Motor neuron (in vitro differentiated cells): ENCODE data around the gene CAPN15. TPM values are rescaled to one million over a fixed set of nuclear protein-coding genes. Genes with fewer than 3 reads are reported as not detected.
A peak's percentile ranks its signal among the peaks of the same experiment; 100 is the strongest.

Experiments
- ATAC-seq, 8 experiments: fragments of 200-7000 bp; cut with Tn5 transposase; replicated peaks in 6 of 8; 2 replicates each; pipeline ENCODE4 v1.8.0; 2021; ENCODE audit warnings: mild to moderate bottlenecking in 8 of 8, moderate library complexity in 8 of 8
- H3K27ac ChIP-seq, 2 donors: fragments of 250-450 bp; sonication (Bioruptor Pico); 2 replicates each; pipeline ENCODE4 v1.9.0; 2021; ENCODE audit warnings: antibody characterized with exemption in 2 of 2, mild to moderate bottlenecking in 2 of 2, moderate library complexity in 1 of 2
- H3K4me1 ChIP-seq, 2 donors: fragments of 250-450 bp; sonication (Bioruptor Pico); replicated peaks in 1 of 2; 2 replicates each; pipeline ENCODE4 v1.6.1; 2021; ENCODE audit warnings: antibody characterized with exemption in 2 of 2, mild to moderate bottlenecking in 2 of 2, moderate library complexity in 1 of 2
- H3K4me3 ChIP-seq, 5 donors: fragments of 250-450 bp; sonication (Bioruptor Pico); 2 replicates each; pipeline ENCODE4 v1.9.0; 2021; ENCODE audit warnings: antibody characterized with exemption in 5 of 5, mild to moderate bottlenecking in 5 of 5, moderate library complexity in 4 of 5
- WGBS, 10 experiments: fragments of 450-650 bp; shearing (Covaris generic); methylation state at CpG; one replicate each; pipeline ENCODE4 v1.0.0; 2022; 5-methylcytosine and 5-hydroxymethylcytosine counted together
- in situ Hi-C, 9 experiments: fragments of 400-800 bp; cut with MboI; loops; one replicate each; pipeline ENCODE4 v1.15.0; 2021; ENCODE audit warnings: low sequenced_read_pairs in 9 of 9, low pct_unique_long_range_greater_than_20kb in 2 of 9; ENCODE audit not compliant: unreplicated experiment in 9 of 9
- total RNA-seq, 8 experiments: library from RNA; unstranded; fragments of 300-600 nt; gene quantifications; 2 replicates each; pipeline versions ENCODE4 v1.2.3 to v1.2.4, GENCODE V29; 2022

Gene CAPN15
- total RNA-seq, 8 experiments from 2014 or later: 7.1 to 46.4 (median 12.7) TPM

DNA sequence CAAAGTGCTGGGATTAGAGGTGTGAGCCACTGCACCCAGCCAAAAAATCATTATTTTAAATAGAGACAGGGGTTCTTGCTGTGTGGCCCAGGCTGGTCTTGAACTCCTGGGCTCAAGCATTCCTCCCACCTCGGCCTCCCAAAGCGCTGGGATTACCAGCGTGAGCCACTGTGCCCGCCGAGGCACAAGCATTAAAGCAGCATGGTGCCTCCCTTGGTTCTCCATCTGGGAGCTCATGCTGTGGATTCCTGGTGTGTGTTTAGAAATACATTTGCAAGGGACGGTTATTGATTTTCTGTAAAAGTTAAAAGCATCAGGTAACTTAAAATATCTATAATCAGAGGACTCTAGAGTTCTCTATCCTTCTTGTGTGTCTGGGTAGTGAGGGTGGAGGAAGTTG lies 14.7 kb upstream of the CAPN15 start:
- no peak overlapping the region for H3K4me3 ChIP-seq
- H3K4me1 ChIP-seq: no peaks in the 10 kb centered on the region
- no peak for ATAC-seq
- no peak overlapping the region for H3K27ac ChIP-seq
- in situ Hi-C loops: no loop called here
- 80 to 100% (median 90%) methylated on average over 1 to 5 of the region's 6 CpGs; no CpG with 5 or more reads in 6 of the 10 experiments for WGBS, 10 experiments

- no peak overlapping the region for H3K27ac ChIP-seq
- peak in 1 of 8 experiments; percentile 10 for ATAC-seq
- no peak overlapping the region for H3K4me3 ChIP-seq
- H3K4me1 ChIP-seq: no peaks in the 10 kb centered on the region
- 96 to 100% (median 100%) methylated on average over 1 to 4 of the region's 10 CpGs; no CpG with 5 or more reads in 7 of the 10 experiments for WGBS, 10 experiments
- in situ Hi-C loops: no loop called here
Measured at GRCh38 chr16:513950-514349, 13.6 kb upstream of the CAPN15 start.

- peak in 3 of 8 experiments; percentile 10 to 28 (median 25) for ATAC-seq
- H3K27ac ChIP-seq: no peak overlapping the region
- in situ Hi-C loops: no loop called here
- WGBS, 10 experiments: 80 to 100% (median 95%) methylated on average over 1 to 20 of the region's 45 CpGs; no CpG with 5 or more reads in 4 of the 10 experiments
- no peaks in the 10 kb centered on the region for H3K4me1 ChIP-seq
- no peak overlapping the region for H3K4me3 ChIP-seq
Measured at GRCh38 chr16:515175-515938, 12.2 kb upstream of the CAPN15 start.

GRCh38 chr16:515939-516226 lies 11.6 kb upstream of the CAPN15 start:
- 100% methylated on average over 2 of the region's 11 CpGs; no CpG with 5 or more reads in 9 of the 10 experiments for WGBS, 10 experiments
- peak in 1 of 8 experiments; percentile 19 for ATAC-seq
- in situ Hi-C loops: no loop called here
- Histone ChIP-seq H3K27ac (no peak overlapping the region), H3K4me3 (no peak overlapping the region), H3K4me1 (no peaks in the 10 kb centered on the region)

DNA sequence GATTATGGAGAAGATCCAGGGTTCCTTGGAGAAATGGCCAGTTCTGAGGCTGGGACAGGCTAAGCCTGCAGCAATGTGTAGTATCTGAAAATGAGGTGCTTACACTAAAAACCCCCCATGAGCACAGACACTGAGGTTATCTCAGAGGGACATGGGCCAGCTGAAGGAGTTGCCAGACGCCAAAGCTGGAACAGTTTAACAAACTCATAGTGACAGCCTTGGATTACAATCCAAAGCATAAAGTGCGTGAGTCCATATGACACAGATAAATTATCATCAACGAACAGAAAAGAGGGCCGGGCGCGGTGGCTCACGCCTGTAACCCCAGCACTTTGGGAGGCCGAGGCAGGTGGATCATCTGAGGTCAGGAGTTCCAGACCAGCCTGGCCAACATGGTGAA lies 11.2 kb upstream of the CAPN15 start:
- Histone ChIP-seq H3K4me3 (no peak overlapping the region), H3K27ac (no peak overlapping the region), H3K4me1 (no peaks in the 10 kb centered on the region)
- 96 to 100% (median 99%) methylated on average over 1 to 8 of the region's 8 CpGs; no CpG with 5 or more reads in 4 of the 10 experiments for WGBS, 10 experiments
- ATAC-seq: no peak
- in situ Hi-C loops: no loop called here

- H3K4me1 ChIP-seq: no peaks in the 10 kb centered on the region
- in situ Hi-C loops: no loop called here
- ATAC-seq: peak in 1 of 8 experiments; percentile 5
- WGBS, 10 experiments: 60 to 93% methylated on average over 1 to 3 of the region's 9 CpGs; no CpG with 5 or more reads in 8 of the 10 experiments
- no peak overlapping the region for H3K27ac ChIP-seq
- H3K4me3 ChIP-seq: no peak overlapping the region
Measured at GRCh38 chr16:518858-519257, 8.7 kb upstream of the CAPN15 start.

DNA sequence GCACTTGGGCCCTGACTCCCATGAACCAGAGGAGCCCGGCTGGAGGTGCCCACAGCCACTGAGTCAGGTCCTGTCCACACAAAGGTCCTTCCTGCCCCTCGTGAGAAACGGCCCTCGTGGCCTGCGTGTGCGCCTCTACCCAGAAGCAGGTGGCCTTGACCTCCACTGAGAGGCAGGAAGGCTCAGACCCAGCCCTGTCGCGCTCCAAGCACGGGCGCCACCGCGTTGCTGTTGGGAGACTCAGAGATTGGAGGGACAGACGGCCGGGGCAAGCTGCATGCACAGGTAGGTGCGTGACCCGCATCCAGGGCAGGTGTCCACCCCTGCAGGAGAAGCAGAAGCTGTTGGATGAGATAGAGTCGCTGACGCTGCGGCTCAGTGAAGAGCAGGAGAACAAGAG lies 8.1 kb upstream of the CAPN15 start:
- 100% methylated on average over 5 of the region's 19 CpGs; no CpG with 5 or more reads in 9 of the 10 experiments for WGBS, 10 experiments
- Histone ChIP-seq H3K4me1 (no peaks in the 10 kb centered on the region), H3K4me3 (no peak overlapping the region), H3K27ac (no peak overlapping the region)
- in situ Hi-C loops: no loop called here
- no peak for ATAC-seq

- Histone ChIP-seq H3K4me3 (no peak overlapping the region), H3K4me1 (peaks cover 0 to 2% of the 10 kb centered on the region in 2 donors), H3K27ac (no peak overlapping the region)
- in situ Hi-C loops: no loop called here
- no peak for ATAC-seq
- WGBS, 10 experiments: 95 to 100% (median 100%) methylated on average over 2 to 5 of the region's 35 CpGs; no CpG with 5 or more reads in 7 of the 10 experiments
Measured at GRCh38 chr16:519841-520687, 7.4 kb upstream of the CAPN15 start.

DNA sequence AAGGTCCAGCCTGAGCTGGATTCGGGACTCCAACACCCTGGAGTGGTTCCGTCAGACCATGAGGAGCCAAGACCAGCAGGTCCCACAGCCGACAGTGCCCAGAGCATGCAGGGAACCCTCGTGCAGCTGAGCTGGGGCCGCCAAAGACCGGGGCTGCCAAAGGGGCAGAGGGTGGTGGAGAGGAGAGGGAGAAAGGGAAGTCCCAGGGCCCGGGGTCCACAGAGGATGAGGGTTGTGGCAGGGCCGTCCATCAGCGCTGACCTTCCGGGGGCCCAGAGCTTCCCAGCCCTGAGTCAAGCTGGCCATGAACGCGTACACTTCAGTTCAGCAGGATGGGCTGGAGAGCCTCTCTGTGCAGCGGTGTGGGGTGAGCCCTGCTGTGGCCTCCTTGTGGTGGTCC lies 6.7 kb upstream of the CAPN15 start:
- Histone ChIP-seq H3K4me1 (peaks cover 6 to 9% of the 10 kb centered on the region in 2 donors), H3K27ac (no peak overlapping the region), H3K4me3 (no peak overlapping the region)
- no peak for ATAC-seq
- WGBS, 10 experiments: 80 to 100% (median 100%) methylated on average over 1 to 8 of the region's 13 CpGs; no CpG with 5 or more reads in 5 of the 10 experiments
- in situ Hi-C loops: no loop called here

DNA sequence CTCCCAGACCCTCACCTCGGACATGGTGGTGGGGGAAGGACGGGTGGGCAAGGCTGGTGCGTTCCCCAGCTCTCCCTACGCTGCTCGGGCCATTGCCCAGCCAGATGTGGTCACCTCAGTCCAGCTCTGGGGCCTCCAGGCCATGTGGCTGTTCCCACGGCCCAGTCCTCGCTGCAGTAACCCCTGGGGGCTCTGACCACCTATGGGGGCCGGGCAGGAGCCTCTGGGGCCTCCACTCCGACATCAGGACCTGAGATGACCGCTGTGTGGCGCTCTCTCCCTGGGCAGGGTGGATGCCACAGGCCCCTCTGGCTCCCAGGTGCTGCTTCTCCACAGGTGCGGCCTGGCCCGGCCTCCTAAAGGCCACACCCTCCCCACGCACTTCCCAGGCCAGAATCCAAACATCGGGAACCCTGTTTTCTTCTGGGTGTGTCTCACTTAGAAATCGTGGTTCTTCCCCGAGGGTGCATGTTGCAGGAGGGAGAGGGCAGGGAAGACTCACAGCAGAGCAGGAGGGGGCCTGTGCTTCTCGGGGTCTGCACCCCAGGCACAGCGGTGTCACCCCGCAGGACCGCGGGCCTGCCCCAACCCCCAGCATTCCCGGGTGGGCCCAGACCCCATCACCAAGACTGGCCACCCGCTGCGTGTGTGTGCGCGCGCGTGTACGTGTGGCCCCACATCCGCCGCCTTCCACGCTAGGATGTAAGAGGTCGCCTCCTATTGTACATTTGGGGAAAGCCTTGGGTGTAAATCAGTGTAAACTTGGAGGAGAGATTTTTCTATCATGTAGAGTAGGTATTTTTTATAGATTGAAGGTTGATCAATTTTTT lies 5.9 kb upstream of the CAPN15 start:
- H3K4me1 ChIP-seq: peaks cover 12 to 13% of the 10 kb centered on the region in 2 donors
- in situ Hi-C loops: no loop called here
- 64 to 100% (median 84%) methylated on average over 1 to 12 of the region's 34 CpGs; no CpG with 5 or more reads in 2 of the 10 experiments for WGBS, 10 experiments
- ATAC-seq: no peak
- H3K4me3 ChIP-seq: no peak overlapping the region
- H3K27ac ChIP-seq: no peak overlapping the region

DNA sequence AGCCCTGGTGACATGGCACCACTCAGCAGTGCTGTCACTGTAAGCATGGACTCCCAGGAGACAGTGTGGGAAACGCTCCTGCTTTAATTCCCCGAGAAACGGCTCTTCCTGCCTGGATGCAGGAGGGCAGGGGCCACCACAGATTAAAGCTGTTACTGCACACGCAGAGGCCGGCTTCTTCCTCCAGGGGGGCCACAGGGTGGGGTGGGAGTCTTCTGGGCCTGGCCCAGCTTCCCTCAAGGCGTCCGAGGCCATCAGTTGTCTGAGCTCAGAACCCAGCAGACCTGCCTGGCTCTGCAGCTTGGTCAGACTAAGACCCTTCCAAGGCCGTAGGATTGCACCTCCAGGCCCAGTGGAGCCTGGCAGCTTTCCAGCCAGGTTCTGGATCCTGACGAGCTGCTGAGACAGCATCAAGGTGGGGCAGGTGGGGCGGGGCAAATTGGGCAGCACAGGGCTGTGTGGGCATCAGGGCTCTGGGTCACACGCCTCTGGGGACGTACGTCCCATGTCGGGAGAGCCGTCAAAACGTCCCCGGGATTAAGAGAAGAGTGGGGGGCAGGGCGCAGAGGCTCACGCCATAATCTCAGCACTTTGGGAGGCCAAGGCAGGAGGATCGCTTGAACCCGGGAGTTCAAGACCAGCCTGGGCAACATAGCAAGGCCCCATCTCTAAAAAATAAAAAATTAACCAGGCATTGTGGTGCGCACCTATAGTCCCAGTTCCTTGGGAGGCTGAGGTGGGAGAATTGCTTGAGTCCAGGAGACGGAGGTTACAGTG lies 5.0 kb upstream of the CAPN15 start:
- H3K27ac ChIP-seq: peak overlapping the region in 1 of 2 donors; percentile 23
- 65 to 100% (median 91%) methylated on average over 1 to 2 of the region's 23 CpGs; no CpG with 5 or more reads in 4 of the 10 experiments for WGBS, 10 experiments
- in situ Hi-C loops: no loop called here
- H3K4me3 ChIP-seq: no peak overlapping the region
- H3K4me1 ChIP-seq: peaks cover 12 to 13% of the 10 kb centered on the region in 2 donors
- no peak for ATAC-seq

DNA sequence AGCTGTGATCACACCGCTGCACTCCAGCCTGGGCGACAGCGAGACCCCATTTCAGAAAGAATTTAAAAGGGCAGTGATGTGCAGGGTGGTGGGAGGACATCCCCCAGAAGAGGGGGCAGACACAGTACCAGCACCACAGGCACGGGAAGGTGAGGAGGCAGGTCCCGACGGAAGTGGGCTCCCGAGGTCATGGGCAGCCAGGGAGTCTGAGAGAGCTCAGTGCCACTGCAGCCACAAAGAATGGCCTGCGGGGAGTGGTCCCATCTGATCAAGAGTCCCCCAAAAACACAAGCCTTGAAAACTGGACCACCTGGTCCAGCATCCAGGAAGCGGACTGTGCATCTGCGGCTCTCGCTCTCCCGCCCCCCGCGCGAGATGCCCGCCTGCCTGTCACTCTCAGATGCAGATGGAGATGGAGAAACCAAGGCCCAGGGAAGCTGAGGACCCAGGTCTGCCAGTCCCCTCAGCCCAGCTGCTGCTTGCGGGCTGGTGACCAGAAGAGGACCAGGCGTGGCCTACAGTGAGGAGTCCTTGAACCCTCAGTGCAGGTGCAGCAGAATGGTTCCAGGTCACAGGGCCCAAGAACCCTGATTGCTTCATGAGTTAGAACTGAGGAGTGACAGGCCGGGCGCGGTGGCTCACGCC lies 4.3 kb upstream of the CAPN15 start:
- no peak overlapping the region for H3K27ac ChIP-seq
- H3K4me3 ChIP-seq: no peak overlapping the region
- ATAC-seq: no peak
- 46 to 100% (median 93%) methylated on average over 1 to 8 of the region's 22 CpGs; no CpG with 5 or more reads in 5 of the 10 experiments for WGBS, 10 experiments
- H3K4me1 ChIP-seq: peaks cover 12 to 13% of the 10 kb centered on the region in 2 donors
- in situ Hi-C loops: no loop called here
